Measurements from ENCODE around the gene APOBEC3G. TPM values are rescaled to one million over a fixed set of nuclear protein-coding genes. Genes with fewer than 3 reads are reported as not detected.

APOBEC3G gene
- total RNA-seq, 1 donor from 2014 or later, result 4.8 TPM

DNA sequence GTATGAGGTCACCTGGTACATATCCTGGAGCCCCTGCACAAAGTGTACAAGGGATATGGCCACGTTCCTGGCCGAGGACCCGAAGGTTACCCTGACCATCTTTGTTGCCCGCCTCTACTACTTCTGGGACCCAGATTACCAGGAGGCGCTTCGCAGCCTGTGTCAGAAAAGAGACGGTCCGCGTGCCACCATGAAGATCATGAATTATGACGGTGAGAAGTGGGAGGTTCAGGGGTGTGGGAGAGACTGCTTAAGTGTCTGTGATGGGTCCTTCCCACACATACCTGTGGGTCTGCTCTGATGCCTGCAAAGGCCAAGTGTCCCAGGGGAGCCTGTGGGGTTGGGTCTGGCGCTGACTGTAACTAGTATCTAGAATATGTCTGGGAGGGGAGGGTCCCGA is 3.9 kb downstream of the APOBEC3G start:
- DNase-seq (ENCODE audit: low spot score, unreplicated experiment), result no peak

DNA sequence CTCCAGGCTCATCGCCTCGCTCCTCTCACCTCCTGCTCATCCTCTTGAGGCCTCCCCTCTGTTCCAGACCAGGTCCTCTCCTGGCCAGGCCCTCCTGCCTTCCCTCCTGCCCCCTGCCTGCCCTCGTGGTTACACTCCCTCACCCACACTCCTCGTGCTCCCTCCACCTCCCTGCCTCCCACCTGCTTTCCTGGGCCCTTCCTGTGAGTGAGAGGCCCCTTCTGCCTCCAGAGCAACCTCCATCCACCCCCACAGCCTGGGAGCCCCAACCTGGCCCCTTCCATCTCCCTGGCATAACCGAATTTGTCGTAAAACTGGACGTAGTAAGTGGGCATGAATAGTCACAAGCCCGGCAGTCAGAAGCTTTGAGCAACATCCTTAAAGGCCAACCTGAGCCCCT is 4.5 kb downstream of the APOBEC3G start:
- H3K36me3 Mint-ChIP-seq (ENCODE audit: insufficient read depth), result no peaks in the 10 kb centered on the region
- TF ChIP-seq, protein P1, sequence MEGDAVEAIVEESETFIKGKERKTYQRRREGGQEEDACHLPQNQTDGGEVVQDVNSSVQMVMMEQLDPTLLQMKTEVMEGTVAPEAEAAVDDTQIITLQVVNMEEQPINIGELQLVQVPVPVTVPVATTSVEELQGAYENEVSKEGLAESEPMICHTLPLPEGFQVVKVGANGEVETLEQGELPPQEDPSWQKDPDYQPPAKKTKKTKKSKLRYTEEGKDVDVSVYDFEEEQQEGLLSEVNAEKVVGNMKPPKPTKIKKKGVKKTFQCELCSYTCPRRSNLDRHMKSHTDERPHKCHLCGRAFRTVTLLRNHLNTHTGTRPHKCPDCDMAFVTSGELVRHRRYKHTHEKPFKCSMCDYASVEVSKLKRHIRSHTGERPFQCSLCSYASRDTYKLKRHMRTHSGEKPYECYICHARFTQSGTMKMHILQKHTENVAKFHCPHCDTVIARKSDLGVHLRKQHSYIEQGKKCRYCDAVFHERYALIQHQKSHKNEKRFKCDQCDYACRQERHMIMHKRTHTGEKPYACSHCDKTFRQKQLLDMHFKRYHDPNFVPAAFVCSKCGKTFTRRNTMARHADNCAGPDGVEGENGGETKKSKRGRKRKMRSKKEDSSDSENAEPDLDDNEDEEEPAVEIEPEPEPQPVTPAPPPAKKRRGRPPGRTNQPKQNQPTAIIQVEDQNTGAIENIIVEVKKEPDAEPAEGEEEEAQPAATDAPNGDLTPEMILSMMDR (IDR thresholded peaks at IDR 0.05; ENCODE audit: unreplicated experiment), result no peak
- peaks cover 3% of the 10 kb centered on the region for H3K27me3 Mint-ChIP-seq
- no peak for DNase-seq (ENCODE audit: low spot score, unreplicated experiment)
- H3K9me3 Mint-ChIP-seq (ENCODE audit: low read depth), result no peaks in the 10 kb centered on the region
- H3K27ac Mint-ChIP-seq, result no peak overlapping the region
- H3K4me1 Mint-ChIP-seq (ENCODE audit: low read depth), result peaks cover 1% of the 10 kb centered on the region
- H3K4me3 Mint-ChIP-seq (ENCODE audit: low read depth), result no peak overlapping the region

More for the DNA sequence above, 3.9 kb downstream of the APOBEC3G start:
- no peaks in the 10 kb centered on the region for H3K27me3 Mint-ChIP-seq
- TF ChIP-seq, protein P1 (IDR thresholded peaks at IDR 0.05; ENCODE audit: unreplicated experiment), result no peak
- H3K36me3 Mint-ChIP-seq (ENCODE audit: insufficient read depth), result no peaks in the 10 kb centered on the region
- H3K4me3 Mint-ChIP-seq (ENCODE audit: low read depth), result no peak overlapping the region
- H3K27ac Mint-ChIP-seq, result no peak overlapping the region
- peaks cover 6% of the 10 kb centered on the region for H3K4me1 Mint-ChIP-seq (ENCODE audit: low read depth)
- no peaks in the 10 kb centered on the region for H3K9me3 Mint-ChIP-seq (ENCODE audit: low read depth)

DNA sequence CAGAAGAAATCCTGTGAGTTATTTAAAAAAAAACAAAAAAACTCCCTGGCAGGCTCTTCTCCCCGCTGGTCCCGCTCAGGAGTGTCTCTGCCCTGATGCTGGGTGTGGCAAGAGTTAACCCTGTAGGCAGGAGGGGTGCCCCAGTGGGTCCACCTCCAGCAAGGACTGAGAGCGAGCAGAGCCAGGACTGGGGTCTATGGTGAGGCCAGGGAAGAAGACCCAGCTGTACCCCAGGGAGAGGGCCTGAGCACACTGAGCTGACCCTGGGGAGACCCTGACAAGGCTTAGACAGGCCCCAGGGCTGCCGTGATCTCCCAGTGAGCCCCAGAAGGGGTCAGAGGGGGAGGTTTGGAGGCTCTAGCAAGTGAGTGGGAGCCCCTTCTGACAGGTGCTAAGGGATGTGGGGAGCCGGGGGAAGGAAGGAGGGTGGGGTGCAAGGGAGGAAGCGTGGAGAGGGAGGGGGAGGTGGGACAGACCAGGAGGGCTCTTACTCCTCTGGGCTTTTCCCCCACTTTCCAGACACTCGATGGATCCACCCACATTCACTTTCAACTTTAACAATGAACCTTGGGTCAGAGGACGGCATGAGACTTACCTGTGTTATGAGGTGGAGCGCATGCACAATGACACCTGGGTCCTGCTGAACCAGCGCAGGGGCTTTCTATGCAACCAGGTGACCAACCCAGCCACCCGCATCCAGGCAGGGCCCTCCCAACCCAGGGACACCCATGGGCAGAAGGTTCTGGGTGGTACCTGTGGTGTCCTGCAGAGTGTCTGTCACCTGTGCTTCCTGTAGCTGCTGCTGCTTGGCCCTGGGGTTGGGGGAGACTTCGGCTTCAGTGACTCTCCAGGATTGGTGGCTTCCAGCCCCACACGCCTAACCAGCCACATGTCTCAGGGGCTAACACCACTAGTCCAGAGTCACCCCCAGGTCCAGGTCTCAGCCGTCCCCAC is 6.4 kb downstream of the APOBEC3G start:
- Mint-ChIP-seq H3K27me3 (peaks cover 3% of the 10 kb centered on the region), H3K27ac (no peak overlapping the region), H3K4me3 (ENCODE audit: low read depth) (no peak overlapping the region), H3K9me3 (ENCODE audit: low read depth) (no peaks in the 10 kb centered on the region), H3K4me1 (ENCODE audit: low read depth) (peaks cover 5% of the 10 kb centered on the region), H3K36me3 (ENCODE audit: insufficient read depth) (no peaks in the 10 kb centered on the region)
- TF ChIP-seq, protein P1 (IDR thresholded peaks at IDR 0.05; ENCODE audit: unreplicated experiment), result no peak
- DNase-seq (ENCODE audit: low spot score, unreplicated experiment), result no peak

DNA sequence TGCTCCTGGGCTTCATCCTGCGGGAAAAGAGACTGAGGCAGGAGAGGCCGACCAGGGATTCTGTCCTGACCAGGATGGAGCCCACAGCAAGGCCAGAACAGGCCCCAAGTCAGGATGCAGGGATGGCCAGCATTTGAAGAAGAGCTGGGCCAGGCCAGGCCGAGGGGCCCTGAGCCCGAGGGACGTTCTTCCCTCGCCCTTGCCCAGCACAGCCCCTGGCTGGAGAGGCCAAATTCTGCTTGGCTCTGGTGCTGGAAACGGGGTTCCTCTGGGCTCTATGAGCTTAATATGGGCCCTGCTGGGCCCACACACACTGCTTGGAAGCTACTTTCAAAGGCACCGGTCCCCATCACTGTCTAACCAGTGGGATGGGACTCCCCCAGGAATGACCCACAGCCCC is 7.6 kb downstream of the APOBEC3G start:
- TF ChIP-seq, protein P1 (IDR thresholded peaks at IDR 0.05; ENCODE audit: unreplicated experiment), result no peak
- no peak for DNase-seq (ENCODE audit: low spot score, unreplicated experiment)
- Mint-ChIP-seq H3K4me1 (ENCODE audit: low read depth) (peaks cover 6% of the 10 kb centered on the region), H3K36me3 (ENCODE audit: insufficient read depth) (no peaks in the 10 kb centered on the region), H3K27ac (no peak overlapping the region), H3K27me3 (peaks cover 3% of the 10 kb centered on the region), H3K9me3 (ENCODE audit: low read depth) (no peaks in the 10 kb centered on the region), H3K4me3 (ENCODE audit: low read depth) (no peak overlapping the region)

DNA sequence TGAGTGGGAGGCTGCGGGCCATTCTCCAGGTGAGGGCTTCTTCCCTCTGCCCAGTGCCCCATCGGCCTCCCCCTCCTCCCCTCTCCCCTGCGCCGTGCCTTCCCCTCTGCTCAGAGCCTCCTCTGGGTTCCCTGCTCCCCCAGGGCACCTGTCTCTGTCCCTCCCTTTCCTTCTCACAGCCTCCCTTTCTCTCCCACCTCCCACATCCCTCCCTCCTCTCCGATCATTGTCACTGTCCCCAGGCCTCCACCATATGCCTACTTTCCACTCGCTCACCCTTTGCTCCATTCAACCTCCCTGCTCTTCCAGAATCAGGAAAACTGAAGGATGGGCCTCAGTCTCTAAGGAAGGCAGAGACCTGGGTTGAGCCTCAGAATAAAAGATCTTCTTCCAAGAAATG is 10.0 kb downstream of the APOBEC3G start:
- Mint-ChIP-seq H3K4me1 (ENCODE audit: low read depth) (peaks cover 6% of the 10 kb centered on the region), H3K4me3 (ENCODE audit: low read depth) (no peak overlapping the region), H3K36me3 (ENCODE audit: insufficient read depth) (no peaks in the 10 kb centered on the region), H3K27me3 (peaks cover 4% of the 10 kb centered on the region), H3K9me3 (ENCODE audit: low read depth) (no peaks in the 10 kb centered on the region), H3K27ac (no peak overlapping the region)
- TF ChIP-seq, protein P1 (IDR thresholded peaks at IDR 0.05; ENCODE audit: unreplicated experiment), result no peak
- DNase-seq (ENCODE audit: low spot score, unreplicated experiment), result no peak

Data from progenitor cell of endocrine pancreas (in vitro differentiated cells).